ENCODE results near the gene KCNQ1.

KCNQ1 gene

DNA sequence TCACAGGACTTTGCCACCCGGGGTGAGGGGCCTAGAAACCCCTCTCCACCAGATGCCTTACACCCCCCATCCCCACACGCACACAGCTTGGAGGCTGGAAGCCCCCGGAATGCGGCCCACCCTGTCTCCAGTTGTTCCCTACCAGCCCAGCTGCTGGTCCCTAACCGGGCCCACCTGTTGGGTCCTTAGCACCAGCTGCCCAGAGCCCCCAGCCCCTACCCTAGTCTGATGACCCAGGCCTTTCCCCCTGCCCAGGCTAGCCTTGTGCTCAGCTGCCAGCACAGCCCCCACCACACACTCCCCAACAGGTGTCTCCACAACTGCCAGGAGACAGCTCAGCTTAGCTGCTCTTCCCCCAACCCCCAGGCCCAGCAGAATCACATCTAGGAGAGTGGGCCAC, 373.7 kb downstream of the KCNQ1 start:
- no peak for DNase-seq

GRCh38 chr11:2819316-2819715, 374.5 kb downstream of the KCNQ1 start:
- no peak for DNase-seq

- DNase-seq = no peak
Observed at GRCh38 chr11:2820976-2821375, 376.2 kb downstream of the KCNQ1 start.

DNA sequence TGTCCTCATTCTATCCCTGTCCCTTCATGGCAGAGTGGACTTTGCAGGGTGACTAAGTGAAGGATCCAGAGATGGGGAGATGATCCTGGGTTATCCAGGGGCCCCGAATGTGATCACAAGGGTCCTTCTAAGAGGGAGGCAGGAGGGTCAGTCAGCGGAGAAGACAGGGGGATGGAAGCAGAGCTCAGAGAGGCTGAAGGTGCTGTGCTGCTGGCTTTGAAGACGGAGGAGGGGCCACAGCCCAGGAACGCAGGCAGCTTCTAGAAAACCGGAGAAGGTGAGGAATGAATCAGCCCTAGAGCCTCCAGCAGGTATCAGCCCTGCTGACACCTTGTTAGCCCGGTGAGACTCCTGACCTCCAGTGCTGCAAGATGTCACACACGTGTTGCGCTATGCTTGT, 377.1 kb downstream of the KCNQ1 start:
- DNase-seq = no peak

GRCh38 chr11:2824851-2825250, 380.0 kb downstream of the KCNQ1 start:
- DNase-seq = no peak

- DNase-seq = no peak
Observed at GRCh38 chr11:2825261-2825888, 380.6 kb downstream of the KCNQ1 start.

DNA sequence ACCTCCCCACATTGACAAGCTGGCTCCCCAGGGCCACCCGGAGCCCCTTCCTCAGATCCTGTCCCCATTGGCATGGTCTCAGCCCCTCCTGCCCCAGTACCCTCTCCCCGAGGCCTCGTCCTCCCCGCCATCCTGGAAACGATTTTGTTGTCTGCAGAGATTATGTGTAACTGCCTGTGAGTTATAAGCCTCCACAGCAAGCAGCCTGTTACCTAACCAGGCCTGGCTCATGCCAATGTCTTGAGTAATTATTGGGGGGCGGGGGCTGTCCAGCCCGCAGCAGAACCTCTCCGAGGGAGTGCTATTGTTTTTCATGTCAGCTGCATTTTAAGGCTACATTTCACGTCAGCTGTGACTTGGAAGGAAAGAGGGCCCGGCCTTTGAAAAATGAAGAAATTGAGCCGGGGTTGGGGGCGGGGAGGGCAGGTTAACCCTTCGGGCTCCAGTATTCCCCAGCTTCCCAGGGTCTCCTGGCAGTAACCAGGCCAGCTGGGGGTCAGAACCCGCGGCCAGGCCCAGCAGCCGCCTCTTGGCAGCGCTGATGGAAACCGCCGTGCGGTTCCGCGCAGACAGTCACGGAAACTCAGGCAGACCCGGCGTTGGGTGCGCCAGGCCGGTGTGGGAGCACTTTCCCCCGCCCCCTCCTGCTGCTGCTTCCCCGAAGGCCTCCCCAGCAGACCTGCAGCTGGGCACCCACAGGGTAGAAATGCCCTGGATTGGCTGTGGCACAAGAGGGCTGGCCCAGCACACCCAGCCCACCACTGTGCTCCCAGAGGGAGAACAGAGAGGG, 381.3 kb downstream of the KCNQ1 start:
- DNase-seq = no peak

DNA sequence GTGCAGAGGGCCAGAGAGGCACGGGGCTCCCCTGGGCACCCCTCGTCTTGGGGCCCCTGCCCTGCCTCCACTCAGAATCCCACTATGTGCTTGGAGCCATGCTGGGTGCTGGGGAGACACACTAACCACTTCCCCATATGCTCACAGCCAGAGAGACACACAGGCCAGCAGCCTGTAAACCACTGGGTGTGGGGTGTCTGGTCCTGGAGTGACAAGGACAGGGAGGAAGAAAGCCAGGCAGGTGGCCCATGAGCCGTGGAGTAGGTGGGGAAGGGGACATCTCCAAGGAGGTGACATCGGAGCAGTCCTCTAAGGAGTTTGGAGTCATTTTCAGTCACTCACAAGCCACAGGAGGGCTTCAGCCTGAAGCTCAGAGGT, 381.9 kb downstream of the KCNQ1 start:
- no peak for DNase-seq

GRCh38 chr11:2827256-2827655, 382.4 kb downstream of the KCNQ1 start:
- DNase-seq = no peak

DNA sequence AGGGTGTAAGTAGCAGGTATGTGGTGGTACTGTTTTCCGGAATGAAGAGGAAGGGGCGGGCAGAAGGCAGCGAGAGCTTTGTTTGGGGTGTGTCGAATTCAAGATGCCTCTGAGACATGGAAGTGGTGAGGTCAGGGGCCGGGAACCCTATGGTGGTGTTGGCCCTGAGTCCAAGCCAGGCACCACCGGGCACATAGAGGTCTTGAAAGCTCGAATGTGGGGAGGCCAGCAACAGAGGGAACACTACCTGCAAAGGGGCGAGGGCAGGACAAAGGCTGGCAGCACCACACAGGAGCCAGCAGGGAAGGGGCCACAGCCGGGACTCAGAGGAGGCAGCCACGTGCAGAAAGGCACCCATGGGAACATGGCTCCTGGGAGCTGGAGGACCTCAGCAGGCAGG, 383.0 kb downstream of the KCNQ1 start:
- no peak for DNase-seq

DNA sequence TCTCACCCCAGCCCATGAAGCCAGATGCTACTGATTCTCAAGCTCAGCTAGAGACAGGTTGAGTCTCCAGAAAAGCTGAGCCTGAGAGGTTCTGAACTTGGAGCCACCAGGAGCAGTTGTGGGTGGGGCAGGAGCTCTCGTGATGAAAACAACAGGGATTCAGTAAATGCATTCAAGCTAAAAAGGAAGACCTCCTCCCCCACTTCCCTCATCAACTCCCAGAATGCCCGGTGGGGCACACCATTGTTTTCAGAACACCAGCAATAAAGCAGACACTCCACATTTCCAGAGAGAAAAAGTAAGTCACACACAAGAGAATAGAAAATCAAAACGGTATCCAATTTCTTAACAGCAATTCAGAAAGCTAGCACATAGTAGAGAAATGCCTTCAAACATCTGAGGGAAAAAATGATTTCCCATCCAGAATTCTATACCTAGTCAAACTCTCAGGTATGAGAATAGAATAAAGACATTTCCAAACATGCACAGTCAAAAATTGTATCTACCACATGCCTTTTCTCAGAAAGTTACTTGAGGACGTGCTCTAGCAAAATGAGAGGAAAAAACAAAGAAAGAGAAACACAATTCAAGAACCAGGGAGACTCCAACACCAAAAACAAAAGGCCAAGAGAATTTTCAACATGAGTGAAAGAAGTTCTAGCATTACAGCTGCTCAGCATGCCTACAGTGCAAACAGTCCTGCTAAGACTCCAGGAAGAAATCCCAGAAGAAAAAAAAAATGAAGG, 383.9 kb downstream of the KCNQ1 start:
- no peak for DNase-seq

DNA sequence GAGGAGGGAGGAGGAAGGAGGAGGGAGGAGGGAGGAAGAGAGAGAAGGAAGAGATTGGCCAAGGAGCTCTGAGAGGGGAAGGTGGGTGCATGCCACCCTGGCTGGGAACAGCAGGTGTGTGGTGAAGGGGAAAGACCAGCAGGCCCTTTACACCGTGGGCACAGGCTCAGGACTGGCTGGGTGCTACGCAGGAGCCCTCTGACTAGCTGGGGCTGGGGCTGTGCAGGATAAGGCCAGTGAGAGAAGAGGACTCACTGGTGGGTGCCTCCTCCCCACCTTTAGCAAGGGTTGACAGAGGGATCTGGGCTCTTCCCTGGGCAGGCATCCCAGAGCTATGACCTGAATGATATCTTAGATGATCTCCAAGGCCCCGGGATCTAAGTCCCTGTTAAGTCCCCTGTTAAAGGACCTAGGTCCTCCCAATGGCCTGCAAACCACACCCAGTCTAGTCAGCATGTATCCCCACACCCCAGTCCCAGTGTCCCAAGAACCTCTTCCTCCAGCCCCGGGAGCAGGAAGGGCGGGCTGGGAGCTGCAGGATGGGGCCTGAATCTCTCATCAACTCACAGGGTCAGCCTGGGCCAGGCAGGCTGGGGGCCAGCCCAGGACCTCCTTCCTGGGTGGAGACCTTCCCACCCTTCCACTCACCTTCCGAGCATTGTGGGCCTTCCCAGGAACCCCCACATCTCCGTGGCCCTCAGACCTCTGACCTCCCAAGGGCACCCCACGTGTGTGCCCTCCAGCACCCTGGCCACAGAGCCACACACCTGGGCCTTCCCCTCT, 385.4 kb downstream of the KCNQ1 start:
- DNase-seq = no peak

- no peak for DNase-seq
Observed at GRCh38 chr11:2830886-2831285, 386.1 kb downstream of the KCNQ1 start.

GRCh38 chr11:2831781-2832532, 387.1 kb downstream of the KCNQ1 start:
- no peak for DNase-seq

GRCh38 chr11:2832533-2833020, 387.8 kb downstream of the KCNQ1 start:
- no peak for DNase-seq

GRCh38 chr11:2833051-2833715, 388.4 kb downstream of the KCNQ1 start:
- no peak for DNase-seq

GRCh38 chr11:2833716-2834502, 389.1 kb downstream of the KCNQ1 start:
- no peak for DNase-seq

DNA sequence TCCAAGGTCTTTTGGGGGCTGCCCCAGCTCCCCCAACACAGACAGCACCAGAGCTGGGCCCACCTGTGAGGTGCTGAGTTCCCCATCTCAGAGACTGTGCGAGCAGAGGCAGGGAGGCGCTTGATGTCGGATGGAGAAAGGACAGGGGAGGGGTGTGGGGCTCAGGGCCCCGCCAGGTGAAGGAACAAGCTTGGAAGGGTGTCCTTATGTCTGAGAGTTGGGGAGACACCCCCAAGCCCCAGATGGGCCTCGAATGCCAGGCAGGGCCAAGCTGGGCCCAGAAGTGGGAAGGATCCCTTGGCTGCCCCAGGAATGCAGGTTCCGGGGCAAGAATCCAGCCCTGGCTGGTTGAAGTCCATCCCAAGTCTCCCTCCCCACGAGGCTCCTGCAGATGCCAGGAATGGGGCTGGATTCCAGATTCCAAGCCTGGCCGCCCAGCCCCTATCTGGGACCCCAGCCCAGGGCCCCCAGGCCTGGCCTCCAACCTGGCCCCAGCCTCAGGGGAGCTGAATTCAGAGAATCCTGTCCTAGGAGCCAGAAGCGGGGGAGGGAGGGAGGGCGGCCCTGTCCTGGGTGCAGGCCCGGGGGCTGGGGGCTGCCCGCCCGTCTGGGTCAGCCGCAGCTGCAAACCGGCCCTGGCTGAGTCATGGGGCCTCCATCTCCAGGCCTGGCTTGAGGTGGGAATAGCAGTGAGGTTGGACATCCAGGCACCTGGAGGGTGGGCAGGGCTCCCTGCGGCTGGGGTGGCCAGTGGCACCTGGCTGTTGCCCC, 389.9 kb downstream of the KCNQ1 start:
- DNase-seq = no peak

- no peak for DNase-seq
Observed at GRCh38 chr11:2835296-2835695, 390.5 kb downstream of the KCNQ1 start.

- DNase-seq = no peak
Observed at GRCh38 chr11:2835751-2836150, 390.9 kb downstream of the KCNQ1 start.
